Erythroblast (primary cell): ENCODE data around the gene ARIH1.

ENCODE experiments used
- GATA1 ChIP-seq: IDR thresholded peaks from 2 replicates; pipeline ENCODE4 v1.6.1; 2011; ENCODE audit warnings: low read depth, mild to moderate bottlenecking, control low read depth, low read length, moderate library complexity
- POLR2A ChIP-seq: IDR thresholded peaks from 2 replicates; pipeline ENCODE4 v1.6.1; 2011; ENCODE audit warnings: mild to moderate bottlenecking, low read length

- TF ChIP-seq POLR2A (no peak), GATA1 (no peak)
These were observed 47.6 kb downstream of the ARIH1 start for GRCh38 chr15:72521682-72522081.
